H1 (cell line): ENCODE measurements around the gene WNT11. TPM values are rescaled to one million over a fixed set of nuclear protein-coding genes. Genes with fewer than 3 reads are reported as not detected.

Source experiments
- CTCF ChIA-PET: fragments of 300-600 bp; sonication (Branson Sonifier 250); formaldehyde crosslinking; loops from one replicate; lab custom pipeline; 2021; ENCODE audit not compliant: partially characterized antibody; lab: Charles Lee
- POLR2A ChIA-PET: fragments of 300-600 bp; sonication (Branson Sonifier 250); formaldehyde crosslinking; loops from one replicate; lab custom pipeline; 2021; ENCODE audit warnings: inconsistent platforms; ENCODE audit not compliant: partially characterized antibody; lab: Charles Lee
- DNase-seq, 2 experiments: peaks; one replicate each; pipeline versions ENCODE4 v3.0.0 to v3.0.0-alpha.2; 2010 to 2022; ENCODE audit warnings: low spot score in 2 of 2, low read depth in 1 of 2, mixed read lengths in 1 of 2
- FAIRE-seq: peaks from 2 replicates; lab custom pipeline; 2011; peaks lifted over from hg19 to GRCh38; lab: Jason Lieb, UNC
- H2AFZ ChIP-seq: 2 replicates; pipeline ENCODE4 v1.8.1; 2012; ENCODE audit warnings: low read length, inconsistent platforms
- H2AK5ac ChIP-seq: 2 replicates; pipeline ENCODE4 v1.6.1; 2013; ENCODE audit warnings: low read depth, low read length
- H2BK120ac ChIP-seq: replicated peaks from 2 replicates; pipeline ENCODE3; 2013; ENCODE audit warnings: low read depth, low read length, inconsistent platforms
- H2BK12ac ChIP-seq: 2 replicates; pipeline ENCODE4 v1.6.1; 2013; ENCODE audit warnings: low read depth, low read length
- H2BK15ac ChIP-seq: 2 replicates; pipeline ENCODE4 v1.6.1; 2013; ENCODE audit warnings: low read length
- H2BK20ac ChIP-seq: 2 replicates; pipeline ENCODE4 v1.6.1; 2013; ENCODE audit warnings: low read length
- H2BK5ac ChIP-seq: 2 replicates; pipeline ENCODE4 v1.6.1; 2013; ENCODE audit warnings: low read depth, low read length
- H3K14ac ChIP-seq: 2 replicates; pipeline ENCODE4 v1.6.1; 2013; ENCODE audit warnings: inconsistent platforms; ENCODE audit not compliant: insufficient read length
- H3K18ac ChIP-seq: 2 replicates; pipeline ENCODE4 v1.6.1; 2013; ENCODE audit warnings: low read length; ENCODE audit errors: extremely low read depth
- H3K23ac ChIP-seq: 2 replicates; pipeline ENCODE4 v1.6.1; 2013; ENCODE audit warnings: inconsistent platforms; ENCODE audit not compliant: insufficient read length
- H3K23me2 ChIP-seq: 2 replicates; pipeline ENCODE4 v1.6.1; 2013; ENCODE audit warnings: low read depth, low read length
- H3K27ac ChIP-seq: 2 replicates; pipeline ENCODE4 v1.6.1; 2011; ENCODE audit warnings: low read depth, low read length, inconsistent platforms
- H3K27me3 ChIP-seq, 4 experiments: replicated peaks in 1 of 4; 1 replicate in 1 of 4; 2 replicates in 3 of 4; pipeline versions ENCODE4 v1.6.1 to v1.8.1; 2011 to 2013; ENCODE audit warnings: low read length in 3 of 4, mild to moderate bottlenecking in 3 of 4, inconsistent platforms in 2 of 4, mixed read lengths in 2 of 4, moderate library complexity in 1 of 4; ENCODE audit not compliant: control insufficient read depth in 3 of 4, insufficient read depth in 3 of 4; ENCODE audit errors: extremely low read depth in 1 of 4
- H3K36me3 ChIP-seq, 4 experiments: 2 replicates each; pipeline versions ENCODE4 v1.6.1 to v1.8.1; 2011 to 2013; ENCODE audit warnings: mild to moderate bottlenecking in 4 of 4, low read length in 3 of 4, moderate library complexity in 2 of 4, control low read depth in 1 of 4, inconsistent platforms in 1 of 4; ENCODE audit not compliant: insufficient read depth in 4 of 4, control insufficient read depth in 2 of 4
- H3K4ac ChIP-seq: replicated peaks from 2 replicates; pipeline ENCODE3; 2013; ENCODE audit warnings: low read length, low read depth, mixed read lengths, inconsistent platforms; ENCODE audit not compliant: insufficient read length
- H3K4me1 ChIP-seq, 4 experiments: replicated peaks in 1 of 4; 1 replicate in 1 of 4; 2 replicates in 3 of 4; pipeline versions ENCODE4 v1.6.1 to v1.8.1; 2011 to 2013; ENCODE audit warnings: low read length in 3 of 4, inconsistent platforms in 2 of 4, mixed read lengths in 1 of 4; ENCODE audit not compliant: insufficient read depth in 4 of 4, control insufficient read depth in 3 of 4
- H3K4me2 ChIP-seq, 2 experiments: 2 replicates each; pipeline versions ENCODE4 v1.6.1 to v1.8.1; 2011 to 2013; ENCODE audit warnings: low read depth in 2 of 2, low read length in 2 of 2, control low read depth in 1 of 2, inconsistent platforms in 1 of 2, mild to moderate bottlenecking in 1 of 2; ENCODE audit not compliant: insufficient read depth in 1 of 2
- H3K4me3 ChIP-seq, 4 experiments: fragments of 200-600, 300-600 bp in 1 of 4; sonication (generic), shearing (Covaris generic), sonication (Bioruptor Twin) in 1 of 4; 2 replicates each; pipeline versions ENCODE4 v1.5.1 to v1.8.1; 2011 to 2016; ENCODE audit warnings: low read length in 4 of 4, low read depth in 3 of 4, control low read depth in 2 of 4, inconsistent platforms in 2 of 4, mild to moderate bottlenecking in 2 of 4, mixed read lengths in 1 of 4, moderate library complexity in 1 of 4; ENCODE audit not compliant: insufficient read depth in 2 of 4; ENCODE audit errors: extremely low read depth in 1 of 4
- H3K56ac ChIP-seq: replicated peaks from 2 replicates; pipeline ENCODE3; 2013; ENCODE audit warnings: low read depth, mild to moderate bottlenecking, mixed read lengths, low read length, inconsistent platforms; ENCODE audit not compliant: insufficient read length
- H3K79me1 ChIP-seq: 2 replicates; pipeline ENCODE4 v1.6.1; 2013; ENCODE audit warnings: low read depth, low read length, control low read depth
- H3K79me2 ChIP-seq, 2 experiments: 2 replicates each; pipeline versions ENCODE4 v1.6.1 to v1.8.1; 2012 to 2013; ENCODE audit warnings: low read length in 2 of 2, mild to moderate bottlenecking in 2 of 2, inconsistent platforms in 1 of 2; ENCODE audit not compliant: insufficient read depth in 2 of 2, control insufficient read depth in 1 of 2
- H3K9ac ChIP-seq, 4 experiments: replicated peaks in 1 of 4; 1 replicate in 1 of 4; 2 replicates in 3 of 4; pipeline versions ENCODE4 v1.6.1 to v1.8.1; 2011 to 2013; ENCODE audit warnings: low read depth in 3 of 4, low read length in 3 of 4, control low read depth in 2 of 4, mild to moderate bottlenecking in 2 of 4, moderate library complexity in 2 of 4, inconsistent platforms in 1 of 4; ENCODE audit errors: extremely low read depth in 1 of 4
- H3K9me3 ChIP-seq, 2 experiments: 2 replicates each; pipeline versions ENCODE4 v1.6.1 to v1.8.1; 2012 to 2013; ENCODE audit warnings: mild to moderate bottlenecking in 2 of 2, moderate library complexity in 2 of 2, control low read depth in 1 of 2, inconsistent platforms in 1 of 2, low read depth in 1 of 2, low read length in 1 of 2, mixed read lengths in 1 of 2; ENCODE audit not compliant: insufficient read depth in 2 of 2
- H4K20me1 ChIP-seq, 2 experiments: replicated peaks in 1 of 2; 2 replicates each; pipeline versions ENCODE3 to v1.8.1; 2011 to 2013; ENCODE audit warnings: inconsistent platforms in 2 of 2, low read length in 2 of 2, mild to moderate bottlenecking in 1 of 2; ENCODE audit not compliant: insufficient read depth in 2 of 2, control insufficient read depth in 1 of 2
- H4K5ac ChIP-seq: 2 replicates; pipeline ENCODE4 v1.6.1; 2013; ENCODE audit warnings: low read length, low read depth, mixed read lengths, inconsistent platforms; ENCODE audit not compliant: insufficient read length
- H4K8ac ChIP-seq: 2 replicates; pipeline ENCODE4 v1.8.0; 2013; ENCODE audit warnings: mild to moderate bottlenecking, moderate library complexity, low read length, inconsistent platforms; ENCODE audit not compliant: insufficient read depth; ENCODE audit errors: extremely low read depth
- H4K91ac ChIP-seq: replicated peaks from 2 replicates; pipeline ENCODE3; 2013; ENCODE audit warnings: low read length, mixed read lengths, inconsistent platforms; ENCODE audit not compliant: insufficient read length
- BACH1 ChIP-seq: IDR thresholded peaks from 2 replicates; pipeline ENCODE4 v1.6.1; 2012; ENCODE audit warnings: low read length, improper control_type of control experiment
- CHD1 ChIP-seq: IDR thresholded peaks from 2 replicates; pipeline ENCODE4 v1.6.1; 2012; ENCODE audit warnings: low read depth, low read length, improper control_type of control experiment
- CHD2 ChIP-seq: IDR thresholded peaks from 2 replicates; pipeline ENCODE4 v1.6.1; 2012; ENCODE audit warnings: low read length, improper control_type of control experiment
- CTBP2 ChIP-seq: IDR thresholded peaks from 2 replicates; pipeline ENCODE4 v1.7.0; 2011; ENCODE audit warnings: borderline replicate concordance, mild to moderate bottlenecking, moderate library complexity, mixed read lengths, low read length; ENCODE audit not compliant: insufficient read depth, insufficient read length
- SAP30 ChIP-seq: fragments of 300-600 bp; sonication (generic); IDR thresholded peaks from 2 replicates; pipeline ENCODE4 v1.7.1; 2012; ENCODE audit warnings: low read length, moderate library complexity, mild to moderate bottlenecking, inconsistent platforms; ENCODE audit not compliant: insufficient read depth, insufficient replicate concordance
- SP1 ChIP-seq: IDR thresholded peaks from 2 replicates; pipeline ENCODE4 v1.6.1; 2011; ENCODE audit warnings: low read depth, low read length
- SUZ12 ChIP-seq: fragments of 200-600 bp; sonication (generic); IDR thresholded peaks from 2 replicates; pipeline ENCODE4 v1.6.1; 2012; ENCODE audit warnings: mild to moderate bottlenecking, inconsistent platforms, low read length, moderate library complexity, mixed read lengths
- TBP ChIP-seq: IDR thresholded peaks from 2 replicates; pipeline ENCODE4 v1.6.1; 2011; ENCODE audit warnings: low read depth, low read length, improper control_type of control experiment
- TEAD4 ChIP-seq: IDR thresholded peaks from 2 replicates; pipeline ENCODE4 v1.6.1; 2012; ENCODE audit warnings: low read depth, low read length, inconsistent platforms, mixed read lengths
- YY1 ChIP-seq: IDR thresholded peaks from 2 replicates; pipeline ENCODE4 v1.6.1; 2011; ENCODE audit warnings: low read depth, mild to moderate bottlenecking, low read length
- WGBS, 2 experiments: shearing (Covaris generic) in 1 of 2; methylation state at CpG; one replicate each; pipeline versions ENCODE4 v1.1.6 to v1.1.7; 2013 to 2015; ENCODE audit warnings: low lambda C conversion rate in 2 of 2, mixed read lengths in 2 of 2, inconsistent platforms in 1 of 2, low coverage in 1 of 2, missing lambda C conversion rate in 1 of 2; ENCODE audit not compliant: insufficient replicate concordance in 2 of 2, insufficient coverage in 1 of 2, insufficient read length in 1 of 2; ENCODE audit errors: extremely low coverage in 1 of 2, missing lambda C conversion rate in 1 of 2; 5-methylcytosine and 5-hydroxymethylcytosine counted together
- polyA plus RNA-seq, 7 experiments: library from polyadenylated mRNA; depleted of rRNA in 3 of 7; stranded (reverse) in 5 of 7; unstranded in 2 of 7; fragments of >200 nt in 5 of 7; fragments of 200-250 nt in 2 of 7; gene quantifications; 1 replicate in 5 of 7; 2 replicates in 1 of 7; 4 replicates in 1 of 7; pipeline versions ENCODE4 v1.2.1 to v1.2.3, GENCODE V29; 2011 to 2013; ENCODE audit warnings: missing spikeins in 2 of 7, mixed read lengths in 2 of 7
- total RNA-seq: library from RNA; stranded (reverse); fragmentation: NEBNext Ultra II Directional; extraction: Animal tissue kit (Norgen Biotek cat#: 25700); gene quantifications from 2 replicates; pipeline ENCODE4 v1.2.1, GENCODE V29; 2021
- TF ChIP-seq, protein P1 (sequence below): IDR thresholded peaks from 2 replicates; pipeline ENCODE4 v1.6.1; 2012; ENCODE audit warnings: low read length, inconsistent platforms

The WNT11 gene
- total and polyA plus RNA-seq, 2 of the 8 experiments (the other 6 are each of a cell fraction or from before 2014, with no cell fraction given), result 0.11 to 0.45 TPM

DNA sequence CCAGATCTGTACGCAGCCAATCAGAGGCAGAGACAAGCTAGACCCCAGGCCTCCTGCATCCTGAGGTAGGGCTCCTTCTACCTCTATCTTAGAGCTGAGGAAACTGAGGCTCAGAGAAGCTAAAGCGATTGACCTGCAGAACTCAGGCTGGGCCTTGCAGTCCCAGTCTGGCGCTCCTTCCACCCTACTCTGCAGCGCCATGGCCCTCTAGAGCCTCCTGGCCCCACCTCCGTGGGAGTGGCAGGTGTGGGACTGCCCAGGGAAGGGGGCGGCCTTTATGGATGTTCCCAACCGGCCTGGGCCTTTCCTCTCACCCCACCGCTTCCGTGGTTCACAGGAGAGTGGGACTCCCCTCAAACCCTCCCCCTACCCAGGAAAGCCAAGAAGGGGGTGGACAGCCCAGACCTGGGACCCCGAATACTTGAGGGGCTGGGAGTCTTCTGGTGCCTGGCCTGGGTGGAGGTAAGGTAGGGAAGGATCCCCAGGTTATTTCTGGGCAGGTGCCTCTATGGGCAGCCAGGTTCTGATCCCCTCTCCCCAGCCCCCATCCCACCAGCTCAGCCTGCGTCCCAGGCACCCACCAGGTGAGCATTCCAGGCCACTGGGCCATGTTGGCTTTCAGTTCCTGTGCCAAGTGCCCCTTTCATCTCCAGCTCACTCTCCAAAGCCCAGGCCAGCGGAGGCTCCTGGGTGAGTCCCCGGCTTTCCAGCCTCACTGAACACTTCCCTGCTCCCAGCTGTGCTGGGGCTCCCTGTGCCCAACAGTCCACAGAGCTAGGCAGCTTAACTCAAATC lies 3.0 kb downstream of the WNT11 start:
- Histone ChIP-seq H2AK5ac (no peak overlapping the region), H2BK15ac (no peak overlapping the region), H4K8ac (no peak overlapping the region), H4K91ac (no peak overlapping the region), H3K4me2 (no peak overlapping the region), H2BK20ac (no peak overlapping the region), H4K5ac (no peak overlapping the region), H3K9me3 (no peaks in the 10 kb centered on the region; a peak in 1 of 4 replicates), H3K27me3 (peaks cover 39 to 49% (median 43%) of the 10 kb centered on the region in 4 experiments), H2AFZ (no peak overlapping the region), H3K23me2 (peaks cover 17% of the 10 kb centered on the region; the same call in 1 of the 2 replicates), H3K79me1 (no peaks in the 10 kb centered on the region), H3K36me3 (no peaks in the 10 kb centered on the region), H3K79me2 (no peaks in the 10 kb centered on the region), H2BK5ac (no peak overlapping the region), H3K9ac (no peak overlapping the region), H3K14ac (no peak overlapping the region), H4K20me1 (peaks cover 3 to 8% of the 10 kb centered on the region in 2 experiments), H3K27ac (no peak overlapping the region), H2BK12ac (no peak overlapping the region), H2BK120ac (no peak overlapping the region), H3K4me1 (peaks cover 0 to 19% (median 12%) of the 10 kb centered on the region in 4 experiments; a peak in 5 of 7 replicates), H3K56ac (no peak overlapping the region), H3K4ac (no peak overlapping the region), H3K4me3 (no peak overlapping the region), H3K23ac (no peak overlapping the region), H3K18ac (no peak overlapping the region)
- ChIA-PET CTCF (interaction anchor here (0.9 to 1.5 kb wide), 2 partner anchors 8 to 115 kb away, joined by 3 read pairs; no protein-coding TSS in a partner anchor), POLR2A (interaction anchor here (1.6 kb wide), 1 partner anchor 27 kb away, joined by 4 read pairs; no protein-coding TSS in a partner anchor)
- WGBS, 2 experiments, result 63% methylated on average over 11 of the region's 13 CpGs; no CpG with 5 or more reads in 1 of the 2 experiments
- FAIRE-seq (no peak), DNase-seq (no peak)
- TF ChIP-seq TEAD4 (no peak), CHD2 (no peak), TBP (no peak), CHD1 (no peak), SP1 (no peak), SAP30 (no peak), BACH1 (no peak), CTBP2 (no peak), YY1 (no peak), SUZ12 (no peak)
- TF ChIP-seq, protein P1, sequence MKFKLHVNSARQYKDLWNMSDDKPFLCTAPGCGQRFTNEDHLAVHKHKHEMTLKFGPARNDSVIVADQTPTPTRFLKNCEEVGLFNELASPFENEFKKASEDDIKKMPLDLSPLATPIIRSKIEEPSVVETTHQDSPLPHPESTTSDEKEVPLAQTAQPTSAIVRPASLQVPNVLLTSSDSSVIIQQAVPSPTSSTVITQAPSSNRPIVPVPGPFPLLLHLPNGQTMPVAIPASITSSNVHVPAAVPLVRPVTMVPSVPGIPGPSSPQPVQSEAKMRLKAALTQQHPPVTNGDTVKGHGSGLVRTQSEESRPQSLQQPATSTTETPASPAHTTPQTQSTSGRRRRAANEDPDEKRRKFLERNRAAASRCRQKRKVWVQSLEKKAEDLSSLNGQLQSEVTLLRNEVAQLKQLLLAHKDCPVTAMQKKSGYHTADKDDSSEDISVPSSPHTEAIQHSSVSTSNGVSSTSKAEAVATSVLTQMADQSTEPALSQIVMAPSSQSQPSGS, result no peak
